ENCODE measurements around the gene SERPINB4. TPM values are rescaled to one million over a fixed set of nuclear protein-coding genes. Genes with fewer than 3 reads are reported as not detected.

Gene SERPINB4
- total RNA-seq, 1 donor from 2014 or later, result not detected

DNA sequence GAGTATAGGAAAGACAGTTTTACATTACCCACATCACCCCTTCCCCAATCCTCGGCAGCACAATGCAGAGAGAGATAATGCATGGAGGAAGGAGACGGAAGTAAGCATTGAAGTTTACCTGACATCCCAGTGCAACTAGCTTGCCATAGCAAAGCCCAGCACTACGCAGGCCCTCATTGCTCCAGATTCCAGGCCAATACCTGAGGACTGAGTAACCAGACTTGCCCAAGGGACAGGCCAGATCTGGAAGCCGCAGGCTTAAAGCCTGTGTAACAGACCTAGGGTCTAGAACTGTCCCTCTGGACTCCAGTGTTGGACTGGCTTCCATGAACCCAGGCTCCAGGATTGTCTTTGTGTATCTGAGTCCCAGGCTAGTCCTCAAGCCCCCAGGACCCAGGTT lies 17.6 kb downstream of the SERPINB4 start:
- H3K4me3 Mint-ChIP-seq, result no peak overlapping the region
- peaks cover 10% of the 10 kb centered on the region for H3K36me3 Mint-ChIP-seq

DNA sequence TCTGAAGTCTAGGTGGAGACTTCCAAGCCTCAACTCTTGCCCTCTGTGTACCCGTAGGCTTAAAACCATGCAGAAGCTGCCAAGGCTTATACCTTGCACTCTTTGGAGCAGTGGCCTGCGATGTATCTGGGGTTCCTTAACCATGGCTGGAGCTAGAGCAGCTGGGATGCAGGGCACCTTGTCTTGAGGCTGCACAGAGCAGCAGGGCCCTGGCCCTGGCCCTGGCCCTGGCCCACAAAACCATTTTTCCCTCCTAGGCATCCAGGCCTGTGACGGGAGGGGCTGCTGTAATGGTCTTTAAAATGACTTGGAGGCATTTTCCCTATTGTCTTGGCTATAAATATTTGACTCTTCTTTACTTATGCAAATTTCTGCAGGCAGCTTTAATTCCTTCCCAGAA lies 19.2 kb downstream of the SERPINB4 start:
- Mint-ChIP-seq H3K27ac (no peak overlapping the region), H3K36me3 (peaks cover 11% of the 10 kb centered on the region), H3K4me1 (no peaks in the 10 kb centered on the region), H3K9me3 (peaks cover 58% of the 10 kb centered on the region), H3K4me3 (no peak overlapping the region), H3K27me3 (ENCODE audit: low read depth) (no peaks in the 10 kb centered on the region)
- no peak for DNase-seq (ENCODE audit: low spot score in 2 of 2, unreplicated experiment in 2 of 2)
- TF ChIP-seq, protein P1, sequence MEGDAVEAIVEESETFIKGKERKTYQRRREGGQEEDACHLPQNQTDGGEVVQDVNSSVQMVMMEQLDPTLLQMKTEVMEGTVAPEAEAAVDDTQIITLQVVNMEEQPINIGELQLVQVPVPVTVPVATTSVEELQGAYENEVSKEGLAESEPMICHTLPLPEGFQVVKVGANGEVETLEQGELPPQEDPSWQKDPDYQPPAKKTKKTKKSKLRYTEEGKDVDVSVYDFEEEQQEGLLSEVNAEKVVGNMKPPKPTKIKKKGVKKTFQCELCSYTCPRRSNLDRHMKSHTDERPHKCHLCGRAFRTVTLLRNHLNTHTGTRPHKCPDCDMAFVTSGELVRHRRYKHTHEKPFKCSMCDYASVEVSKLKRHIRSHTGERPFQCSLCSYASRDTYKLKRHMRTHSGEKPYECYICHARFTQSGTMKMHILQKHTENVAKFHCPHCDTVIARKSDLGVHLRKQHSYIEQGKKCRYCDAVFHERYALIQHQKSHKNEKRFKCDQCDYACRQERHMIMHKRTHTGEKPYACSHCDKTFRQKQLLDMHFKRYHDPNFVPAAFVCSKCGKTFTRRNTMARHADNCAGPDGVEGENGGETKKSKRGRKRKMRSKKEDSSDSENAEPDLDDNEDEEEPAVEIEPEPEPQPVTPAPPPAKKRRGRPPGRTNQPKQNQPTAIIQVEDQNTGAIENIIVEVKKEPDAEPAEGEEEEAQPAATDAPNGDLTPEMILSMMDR (IDR thresholded peaks at IDR 0.05; ENCODE audit: unreplicated experiment), result no peak

More for the DNA sequence above, 17.6 kb downstream of the SERPINB4 start:
- H3K27me3 Mint-ChIP-seq (ENCODE audit: low read depth), result no peaks in the 10 kb centered on the region
- H3K4me1 Mint-ChIP-seq, result no peaks in the 10 kb centered on the region
- H3K27ac Mint-ChIP-seq, result no peak overlapping the region
- no peak for DNase-seq (ENCODE audit: low spot score in 2 of 2, unreplicated experiment in 2 of 2)
- TF ChIP-seq, protein P1 (IDR thresholded peaks at IDR 0.05; ENCODE audit: unreplicated experiment), result no peak
- H3K9me3 Mint-ChIP-seq, result peaks cover 64% of the 10 kb centered on the region

DNA sequence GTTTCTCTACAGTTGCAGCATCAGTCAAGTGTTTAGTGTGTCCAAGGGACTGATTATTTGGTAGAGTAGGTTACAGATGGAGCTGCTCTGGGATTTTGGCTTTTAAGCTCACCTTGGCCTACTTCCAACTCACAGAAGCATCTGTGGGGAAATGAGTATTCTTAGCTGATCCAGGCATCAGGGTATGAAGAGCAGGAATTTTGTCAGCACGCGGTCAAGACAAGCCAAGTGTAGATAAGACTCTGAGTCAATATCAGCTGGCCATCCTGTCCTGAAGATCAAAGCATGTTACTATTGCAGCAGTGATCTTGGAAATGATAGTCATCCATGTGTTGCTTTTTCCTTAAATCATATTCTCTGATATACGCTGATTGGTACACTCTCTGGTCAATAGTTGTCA lies 24.4 kb downstream of the SERPINB4 start:
- Mint-ChIP-seq H3K4me1 (peaks cover 13% of the 10 kb centered on the region), H3K36me3 (peaks cover 2% of the 10 kb centered on the region), H3K27me3 (ENCODE audit: low read depth) (no peaks in the 10 kb centered on the region), H3K9me3 (peaks cover 31% of the 10 kb centered on the region), H3K27ac (no peak overlapping the region), H3K4me3 (no peak overlapping the region)
- TF ChIP-seq, protein P1 (IDR thresholded peaks at IDR 0.05; ENCODE audit: unreplicated experiment), result no peak
- DNase-seq (ENCODE audit: low spot score in 2 of 2, unreplicated experiment in 2 of 2), result no peak

DNA sequence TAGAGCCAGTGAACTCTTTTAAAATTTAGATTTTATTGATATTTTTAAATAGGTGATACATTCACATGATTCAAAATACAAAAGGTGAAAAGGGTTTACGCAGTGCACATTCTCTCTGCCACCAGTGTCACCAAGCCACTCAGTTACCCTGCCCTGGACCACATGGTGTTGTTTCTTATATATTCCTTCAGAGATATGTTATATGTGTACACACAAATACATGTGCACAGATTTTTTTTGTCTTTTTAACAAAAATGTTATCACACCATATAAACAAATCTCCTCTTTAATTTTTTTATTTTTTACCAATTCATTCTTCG lies 26.2 kb downstream of the SERPINB4 start:
- Mint-ChIP-seq H3K4me1 (peaks cover 13% of the 10 kb centered on the region), H3K4me3 (no peak overlapping the region), H3K9me3 (peaks cover 14% of the 10 kb centered on the region), H3K27me3 (ENCODE audit: low read depth) (no peaks in the 10 kb centered on the region), H3K36me3 (peaks cover 2% of the 10 kb centered on the region), H3K27ac (peak overlapping the region; percentile 72)
- DNase-seq (ENCODE audit: low spot score in 2 of 2, unreplicated experiment in 2 of 2), result no peak
- TF ChIP-seq, protein P1 (IDR thresholded peaks at IDR 0.05; ENCODE audit: unreplicated experiment), result no peak

DNA sequence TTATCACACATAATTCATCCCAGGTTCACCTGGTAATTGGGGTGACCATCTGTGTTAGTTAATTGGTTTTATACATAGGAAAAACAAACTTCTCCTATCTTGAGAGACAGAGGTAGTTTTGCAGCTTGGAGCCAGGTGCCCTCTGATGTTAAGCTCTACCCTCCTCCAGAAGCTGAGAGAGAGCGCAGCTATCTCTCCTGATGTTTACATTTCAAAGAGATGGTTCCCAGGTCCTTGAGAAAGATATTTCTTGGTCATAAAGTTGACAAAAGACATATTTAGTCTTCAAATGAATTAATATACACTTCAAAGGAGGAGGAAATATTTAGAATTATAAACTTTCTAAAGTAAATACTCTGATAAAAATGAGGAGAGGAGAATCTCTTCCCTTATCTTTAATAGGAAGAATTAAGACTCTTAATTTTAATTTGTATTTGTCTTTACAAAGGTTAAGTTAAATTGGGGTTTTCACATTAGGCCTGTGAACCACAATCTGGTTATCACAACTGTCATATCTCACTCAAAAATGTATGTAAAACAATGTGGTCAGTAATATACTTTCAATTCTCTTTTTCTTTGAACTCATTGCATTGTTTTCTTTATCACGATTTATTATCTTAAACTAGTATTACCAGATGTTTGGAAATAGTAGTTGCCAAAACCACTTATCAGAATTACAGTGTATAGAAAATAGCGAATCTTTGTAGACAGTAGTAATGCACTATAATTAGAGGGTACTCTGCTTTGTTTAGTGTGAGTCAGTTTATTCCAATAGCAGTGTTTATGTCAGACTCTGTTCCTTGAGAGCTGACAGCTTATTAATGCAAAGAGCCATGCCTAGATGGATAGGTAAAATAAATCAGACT lies 26.8 kb downstream of the SERPINB4 start:
- peaks cover 2% of the 10 kb centered on the region for H3K36me3 Mint-ChIP-seq
- H3K4me3 Mint-ChIP-seq, result no peak overlapping the region
- DNase-seq (ENCODE audit: low spot score in 2 of 2, unreplicated experiment in 2 of 2), result no peak
- H3K4me1 Mint-ChIP-seq, result peaks cover 13% of the 10 kb centered on the region
- H3K27ac Mint-ChIP-seq, result peak overlapping the region; percentile 77
- TF ChIP-seq, protein P1 (IDR thresholded peaks at IDR 0.05; ENCODE audit: unreplicated experiment), result no peak
- H3K9me3 Mint-ChIP-seq, result peaks cover 11% of the 10 kb centered on the region
- H3K27me3 Mint-ChIP-seq (ENCODE audit: low read depth), result no peaks in the 10 kb centered on the region

Data from mesothelial cell of epicardium (in vitro differentiated cells).